ENCODE measurements around the gene ZRANB1.

Gene ZRANB1

GRCh38 chr10:125008689-125009638, 67.0 kb downstream of the ZRANB1 start:
- DNase-seq = no peak

GRCh38 chr10:125009661-125010161, 67.8 kb downstream of the ZRANB1 start:
- DNase-seq = no peak

GRCh38 chr10:125010362-125010761, 68.4 kb downstream of the ZRANB1 start:
- no peak for DNase-seq

GRCh38 chr10:125011171-125011925, 69.4 kb downstream of the ZRANB1 start:
- DNase-seq = no peak

GRCh38 chr10:125011926-125012705, 70.2 kb downstream of the ZRANB1 start:
- no peak for DNase-seq

GRCh38 chr10:125012851-125013528, 71.1 kb downstream of the ZRANB1 start:
- no peak for DNase-seq

GRCh38 chr10:125013529-125013872, 71.6 kb downstream of the ZRANB1 start:
- no peak for DNase-seq

GRCh38 chr10:125014086-125014830, 72.3 kb downstream of the ZRANB1 start:
- DNase-seq = no peak

- DNase-seq = no peak
These were observed 73.0 kb downstream of the ZRANB1 start for GRCh38 chr10:125014836-125015355.

GRCh38 chr10:125015356-125015944, 73.5 kb downstream of the ZRANB1 start:
- DNase-seq = no peak

GRCh38 chr10:125016123-125016522, 74.2 kb downstream of the ZRANB1 start:
- no peak for DNase-seq

GRCh38 chr10:125016611-125017202, 74.8 kb downstream of the ZRANB1 start:
- no peak for DNase-seq

GRCh38 chr10:125017547-125018298, 75.8 kb downstream of the ZRANB1 start:
- peak; percentile 29 to 63 for DNase-seq

- DNase-seq = no peak
These were observed 76.7 kb downstream of the ZRANB1 start for GRCh38 chr10:125018576-125019143.

GRCh38 chr10:125020386-125020785, 78.5 kb downstream of the ZRANB1 start:
- DNase-seq = no peak

GRCh38 chr10:125020871-125021270, 78.9 kb downstream of the ZRANB1 start:
- DNase-seq = no peak

GRCh38 chr10:125021686-125022344, 79.9 kb downstream of the ZRANB1 start:
- no peak for DNase-seq

- DNase-seq = no peak
These were observed 80.7 kb downstream of the ZRANB1 start for GRCh38 chr10:125022671-125023070.

- DNase-seq = peak; percentile 54 to 71
These were observed 81.3 kb downstream of the ZRANB1 start for GRCh38 chr10:125023255-125023654.
